Stimulated activated CD4-positive, alpha-beta T cell treated with anti-CD3 and anti-CD28 coated beads, Interleukin-2, amount 100 ng/mL, for 24 hours (primary cell): ENCODE measurements around the gene FGD5.

ENCODE experiments used
- DNase-seq, 2 donors: peaks; one replicate each; pipeline ENCODE4 v3.0.0-alpha.2; 2020

Gene FGD5

DNA sequence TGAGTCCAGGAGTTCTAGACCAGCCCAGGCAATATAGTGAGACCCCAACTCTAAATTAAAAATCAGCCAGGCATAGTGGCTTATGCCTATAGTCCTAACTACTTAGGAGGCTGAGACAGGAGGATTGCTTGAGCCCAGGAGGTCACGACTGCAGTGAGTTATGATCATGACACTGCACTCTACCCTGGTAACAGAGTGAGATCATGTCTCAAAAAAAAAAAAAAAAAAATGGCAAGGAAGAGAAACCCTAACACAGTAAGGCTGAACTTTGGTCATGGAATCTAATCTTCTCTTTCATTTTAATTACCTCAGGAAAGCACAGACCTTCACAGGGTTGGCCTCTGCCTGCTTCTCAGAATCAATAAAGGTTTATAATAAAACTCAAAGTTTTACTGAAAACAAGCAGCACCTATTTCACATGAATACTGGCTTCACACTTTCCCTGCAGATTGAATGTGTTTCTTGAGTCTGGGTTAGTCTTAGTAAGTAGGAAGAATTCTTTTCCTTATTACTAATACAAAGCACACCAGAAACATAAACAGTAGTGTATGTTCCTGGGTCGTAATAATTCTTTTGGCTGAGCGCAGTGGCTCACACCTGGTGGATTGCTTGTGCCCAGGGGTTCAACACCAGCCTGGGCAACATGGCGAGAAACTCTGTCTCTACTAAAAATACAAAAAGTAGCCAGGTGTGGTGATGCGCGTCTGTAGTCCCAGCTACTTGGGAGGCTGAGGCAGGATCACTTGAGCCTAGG lies 117.0 kb downstream of the FGD5 start:
- no peak for DNase-seq

DNA sequence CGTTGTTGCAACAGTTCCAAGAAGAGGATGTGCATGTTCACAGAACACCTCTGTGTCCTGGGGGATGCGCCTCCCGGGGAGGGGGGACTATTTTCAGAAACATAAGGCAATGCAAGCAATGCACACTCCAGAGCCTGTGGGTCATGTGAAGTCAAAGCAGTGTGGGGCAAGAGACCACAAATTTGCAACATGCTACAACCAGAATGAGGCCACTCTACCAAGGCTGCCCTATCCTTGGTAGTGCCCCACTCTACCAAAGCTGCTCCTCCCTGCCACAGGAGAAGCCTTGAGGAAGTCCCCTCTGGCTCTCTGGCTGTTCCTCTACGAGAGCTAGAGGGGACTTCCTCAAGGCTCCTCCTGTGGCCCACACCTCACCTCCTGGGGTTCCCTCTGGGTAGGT lies 120.2 kb downstream of the FGD5 start:
- no peak for DNase-seq

GRCh38 chr3:14941871-14942270 lies 123.1 kb downstream of the FGD5 start:
- no peak for DNase-seq

GRCh38 chr3:14943042-14943441 lies 124.3 kb downstream of the FGD5 start:
- DNase-seq, result no peak

DNA sequence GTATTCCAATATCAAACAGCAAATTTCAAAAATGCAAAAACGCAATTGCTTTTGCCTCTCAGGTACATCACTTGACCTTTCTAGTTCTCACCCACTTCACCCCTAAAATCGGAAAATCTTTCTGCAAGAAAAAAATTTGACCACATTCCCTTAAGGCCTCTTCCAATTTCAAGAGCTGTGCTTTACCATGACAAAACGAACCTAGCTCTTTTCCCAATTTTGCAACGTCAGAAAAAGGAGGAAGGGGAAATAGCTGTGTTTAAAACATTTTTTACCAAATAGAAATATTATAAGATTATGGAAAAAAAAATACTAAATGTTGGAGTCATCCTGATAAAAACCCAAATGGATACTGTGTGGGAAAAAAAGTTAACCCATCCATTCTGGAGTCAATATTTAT lies 127.5 kb downstream of the FGD5 start:
- DNase-seq, result no peak

- DNase-seq, result no peak
These were observed 128.0 kb downstream of the FGD5 start for GRCh38 chr3:14946739-14947099.

DNA sequence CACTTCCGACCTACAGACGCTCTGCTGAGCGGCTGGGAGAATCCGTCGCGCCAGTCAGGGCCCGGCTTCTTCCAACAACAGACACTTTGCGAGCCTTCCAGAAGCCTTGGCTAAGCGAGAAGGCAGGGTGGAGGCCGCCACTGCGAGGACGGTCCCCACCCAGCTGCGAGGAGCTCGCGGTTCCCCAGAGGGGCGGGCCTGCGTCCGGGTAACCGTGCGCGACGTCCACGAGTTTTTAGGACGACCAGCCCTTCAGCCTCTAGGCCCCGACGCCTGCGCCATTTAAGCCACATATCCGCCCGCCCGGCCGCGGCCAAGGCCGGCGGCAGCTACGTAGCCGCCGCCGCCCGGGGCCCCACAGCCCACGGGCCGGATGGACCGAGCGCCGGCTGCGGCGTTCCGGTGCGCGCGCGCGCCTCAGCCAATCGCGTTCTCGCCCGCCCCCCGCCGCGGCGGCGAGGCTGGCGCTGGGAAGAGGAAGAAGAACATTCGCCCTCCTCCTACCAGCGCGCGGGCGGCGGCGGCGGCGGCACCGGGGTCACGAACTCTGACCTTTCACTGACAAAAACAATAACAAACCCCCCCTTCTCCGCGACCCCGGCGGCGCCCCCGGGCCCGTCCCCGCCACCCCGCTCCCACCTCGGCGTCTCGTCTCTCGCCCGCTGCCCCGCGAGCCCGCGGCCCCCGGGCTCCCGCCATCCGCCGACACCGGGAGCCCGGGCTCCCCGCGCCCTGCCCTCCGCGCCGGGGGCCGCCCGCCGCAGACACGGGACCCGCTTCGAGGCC lies 128.5 kb downstream of the FGD5 start, which contains the start of gene NR2C2:
TSS of gene NR2C2 (plus strand) at position 484 of the 786 bp plus-strand sequence. CDS start 56,332 bp downstream, outside the sequence.
- peak; percentile 87 to 88 for DNase-seq

- peak; percentile 95 to 96 for DNase-seq
These were observed 129.3 kb downstream of the FGD5 start for GRCh38 chr3:14947886-14948608.

GRCh38 chr3:14948609-14949038 lies 129.9 kb downstream of the FGD5 start:
- DNase-seq, result no peak

GRCh38 chr3:14949126-14949525 lies 130.4 kb downstream of the FGD5 start:
- DNase-seq, result no peak

DNA sequence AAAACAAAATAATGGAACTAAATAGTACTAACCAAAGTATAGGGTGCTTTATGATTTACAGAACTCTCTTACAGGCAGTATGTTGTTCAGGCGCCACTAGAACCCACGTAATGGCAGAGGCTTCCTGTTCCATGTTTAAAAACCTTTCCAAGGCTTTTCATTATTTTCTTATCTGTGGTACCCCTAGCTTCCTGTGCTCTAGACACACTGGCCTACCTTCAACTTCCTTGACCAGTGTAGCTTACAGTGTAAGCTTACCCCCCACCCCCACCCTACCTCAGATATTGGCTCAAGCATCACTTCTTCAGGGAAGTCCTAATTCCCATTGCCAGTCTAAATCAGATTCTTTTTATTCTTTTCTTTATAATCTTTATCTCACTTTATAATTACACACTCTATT lies 131.5 kb downstream of the FGD5 start:
- no peak for DNase-seq

DNA sequence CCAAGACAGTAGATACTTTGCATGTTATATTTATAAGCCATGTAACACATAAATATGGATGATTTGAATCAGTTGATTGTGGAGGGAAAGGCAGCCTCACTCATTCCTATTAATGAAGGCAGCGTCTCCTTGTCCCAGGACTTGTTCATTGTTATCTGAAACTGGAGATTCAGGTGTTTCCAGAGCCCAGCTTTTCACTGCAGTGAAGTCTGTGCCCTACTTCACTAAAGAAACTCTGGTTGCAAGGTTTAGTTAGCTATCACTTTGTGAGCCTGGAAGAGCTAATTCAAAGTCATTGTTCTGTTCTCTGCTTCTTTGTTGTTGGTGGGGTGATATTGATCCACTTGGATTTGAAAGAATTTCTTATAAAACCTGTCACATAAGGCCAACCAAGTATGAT lies 138.4 kb downstream of the FGD5 start:
- DNase-seq, result no peak

- no peak for DNase-seq
These were observed 139.2 kb downstream of the FGD5 start for GRCh38 chr3:14957925-14958324.

- no peak for DNase-seq
These were observed 140.7 kb downstream of the FGD5 start for GRCh38 chr3:14959359-14959943.

DNA sequence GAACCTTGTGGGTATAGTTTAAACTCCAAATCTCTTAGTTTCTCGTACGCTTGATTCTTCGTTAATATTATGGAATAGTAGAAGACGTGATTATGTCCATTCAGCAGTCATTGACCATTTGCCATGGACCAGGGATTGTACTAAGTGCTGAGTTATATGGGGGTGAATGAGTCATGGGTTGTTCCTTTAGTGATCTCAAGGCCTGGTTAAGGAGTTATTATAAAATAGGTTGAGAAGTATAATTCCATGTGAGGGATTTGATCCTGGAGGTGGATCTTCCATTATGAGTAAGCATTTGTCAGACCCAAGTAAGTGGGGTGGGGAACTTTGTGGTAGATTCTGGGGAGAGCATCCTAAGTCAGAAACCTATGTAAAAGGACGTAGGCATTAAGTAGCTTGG lies 144.0 kb downstream of the FGD5 start:
- no peak for DNase-seq

- no peak for DNase-seq
These were observed 148.5 kb downstream of the FGD5 start for GRCh38 chr3:14967285-14967684.

- DNase-seq, result no peak
These were observed 150.9 kb downstream of the FGD5 start for GRCh38 chr3:14969671-14970070.

- no peak for DNase-seq
These were observed 157.6 kb downstream of the FGD5 start for GRCh38 chr3:14976317-14976716.

- DNase-seq, result no peak
These were observed 161.9 kb downstream of the FGD5 start for GRCh38 chr3:14980689-14981088.
